HAP-1 (cell line): ENCODE measurements around the gene EHBP1L1.

ENCODE experiments used
- DNase-seq, 2 experiments: peaks; one replicate each; pipeline ENCODE4 v3.0.0-alpha.2; 2016 to 2020; ENCODE audit warnings: low spot score in 2 of 2
- H3K27me3 ChIP-seq: fragments of 250-450 bp; sonication (Bioruptor Pico); 2 replicates; pipeline ENCODE4 v1.5.1; 2020; ENCODE audit warnings: low read depth, mild to moderate bottlenecking, moderate library complexity
- H3K36me3 ChIP-seq: fragments of 250-450 bp; sonication (Bioruptor Pico); replicated peaks from 2 replicates; pipeline ENCODE4 v1.5.1; 2020; ENCODE audit warnings: mild to moderate bottlenecking
- H3K4me1 ChIP-seq: fragments of 250-450 bp; sonication (Bioruptor Pico); 2 replicates; pipeline ENCODE4 v1.5.1; 2020; ENCODE audit warnings: mild to moderate bottlenecking
- H3K4me3 ChIP-seq: fragments of 250-450 bp; sonication (Bioruptor Pico); 2 replicates; pipeline ENCODE4 v1.5.1; 2020; ENCODE audit warnings: mild to moderate bottlenecking, moderate library complexity
- H3K9me3 ChIP-seq: fragments of 250-450 bp; sonication (Bioruptor Pico); 2 replicates; pipeline ENCODE4 v1.5.1; 2020; ENCODE audit warnings: mild to moderate bottlenecking, moderate library complexity
- in situ Hi-C: fragments of 300-500 bp; cut with MboI; formaldehyde crosslinking; loops from 3 replicates; pipeline ENCODE4 v1.14.3; 2020; ENCODE audit warnings: low sequenced_read_pairs, inconsistent platforms, mixed read lengths

Gene EHBP1L1

GRCh38 chr11:65584723-65585171 is 8.9 kb downstream of the EHBP1L1 start:
- H3K36me3 ChIP-seq, result no peaks in the 10 kb centered on the region; the same call in none of the 2 replicates
- no peaks in the 10 kb centered on the region for H3K4me1 ChIP-seq
- H3K9me3 ChIP-seq, result no peaks in the 10 kb centered on the region
- H3K4me3 ChIP-seq, result no peak overlapping the region
- in situ Hi-C loops, result no loop called here
- DNase-seq, result no peak
- H3K27me3 ChIP-seq, result no peaks in the 10 kb centered on the region

GRCh38 chr11:65585396-65586246 is 9.8 kb downstream of the EHBP1L1 start:
- no peaks in the 10 kb centered on the region for H3K9me3 ChIP-seq
- H3K36me3 ChIP-seq, result no peaks in the 10 kb centered on the region; the same call in none of the 2 replicates
- H3K27me3 ChIP-seq, result no peaks in the 10 kb centered on the region
- in situ Hi-C loops, result no loop called here
- no peaks in the 10 kb centered on the region for H3K4me1 ChIP-seq
- no peak overlapping the region for H3K4me3 ChIP-seq
- DNase-seq, result no peak

- no peaks in the 10 kb centered on the region; the same call in 1 of the 2 replicates for H3K36me3 ChIP-seq
- no peak for DNase-seq
- H3K4me1 ChIP-seq, result no peaks in the 10 kb centered on the region
- no peaks in the 10 kb centered on the region for H3K9me3 ChIP-seq
- in situ Hi-C loops, result no loop called here
- no peak overlapping the region for H3K4me3 ChIP-seq
- no peaks in the 10 kb centered on the region for H3K27me3 ChIP-seq
Measured at GRCh38 chr11:65586247-65586630, 10.4 kb downstream of the EHBP1L1 start.

- Histone ChIP-seq H3K27me3 (no peaks in the 10 kb centered on the region), H3K9me3 (no peaks in the 10 kb centered on the region), H3K36me3 (no peaks in the 10 kb centered on the region; the same call in 1 of the 2 replicates), H3K4me3 (no peak overlapping the region), H3K4me1 (no peaks in the 10 kb centered on the region)
- no peak for DNase-seq
- in situ Hi-C loops, result no loop called here
Measured at GRCh38 chr11:65586676-65587075, 10.8 kb downstream of the EHBP1L1 start.

GRCh38 chr11:65588199-65589054 is 12.6 kb downstream of the EHBP1L1 start:
- peak; percentile 36 to 70 for DNase-seq
- Histone ChIP-seq H3K36me3 (no peaks in the 10 kb centered on the region; the same call in 1 of the 2 replicates), H3K4me3 (no peak overlapping the region)

GRCh38 chr11:65589444-65590239 is 13.8 kb downstream of the EHBP1L1 start:
- Histone ChIP-seq H3K36me3 (no peaks in the 10 kb centered on the region; the same call in 1 of the 2 replicates), H3K4me3 (no peak overlapping the region), H3K4me1 (no peaks in the 10 kb centered on the region), H3K27me3 (no peaks in the 10 kb centered on the region), H3K9me3 (no peaks in the 10 kb centered on the region)
- in situ Hi-C loops, result no loop called here
- no peak for DNase-seq

More at GRCh38 chr11:65588199-65589054, 12.6 kb downstream of the EHBP1L1 start:
- Histone ChIP-seq H3K4me1 (no peaks in the 10 kb centered on the region), H3K9me3 (no peaks in the 10 kb centered on the region), H3K27me3 (no peaks in the 10 kb centered on the region)
- in situ Hi-C loops, result no loop called here

GRCh38 chr11:65590240-65590738 is 14.4 kb downstream of the EHBP1L1 start:
- Histone ChIP-seq H3K4me3 (no peak overlapping the region), H3K9me3 (no peaks in the 10 kb centered on the region), H3K36me3 (no peaks in the 10 kb centered on the region; the same call in 1 of the 2 replicates), H3K4me1 (no peaks in the 10 kb centered on the region), H3K27me3 (no peaks in the 10 kb centered on the region)
- DNase-seq, result no peak
- in situ Hi-C loops, result no loop called here

- Histone ChIP-seq H3K36me3 (no peaks in the 10 kb centered on the region), H3K9me3 (no peaks in the 10 kb centered on the region), H3K27me3 (no peaks in the 10 kb centered on the region), H3K4me1 (no peaks in the 10 kb centered on the region), H3K4me3 (no peak overlapping the region)
- DNase-seq, result no peak
- in situ Hi-C loops, result no loop called here
Measured at GRCh38 chr11:65591939-65592857, 16.3 kb downstream of the EHBP1L1 start.

- H3K4me1 ChIP-seq, result no peaks in the 10 kb centered on the region
- no peaks in the 10 kb centered on the region for H3K27me3 ChIP-seq
- H3K4me3 ChIP-seq, result no peak overlapping the region
- H3K36me3 ChIP-seq, result peaks cover 4% of the 10 kb centered on the region
- in situ Hi-C loops, result no loop called here
- H3K9me3 ChIP-seq, result no peaks in the 10 kb centered on the region
- no peak for DNase-seq
Measured at GRCh38 chr11:65592858-65593517, 17.1 kb downstream of the EHBP1L1 start.

GRCh38 chr11:65593518-65594414 is 17.9 kb downstream of the EHBP1L1 start:
- in situ Hi-C loops, result no loop called here
- peak in 1 of 2 experiments; percentile 61 for DNase-seq
- Histone ChIP-seq H3K4me1 (no peaks in the 10 kb centered on the region), H3K36me3 (peaks cover 9% of the 10 kb centered on the region), H3K4me3 (no peak overlapping the region), H3K9me3 (no peaks in the 10 kb centered on the region), H3K27me3 (no peaks in the 10 kb centered on the region)

GRCh38 chr11:65595131-65595530 is 19.3 kb downstream of the EHBP1L1 start:
- DNase-seq, result no peak
- Histone ChIP-seq H3K4me1 (no peaks in the 10 kb centered on the region), H3K9me3 (no peaks in the 10 kb centered on the region), H3K36me3 (peaks cover 9% of the 10 kb centered on the region), H3K4me3 (no peak overlapping the region), H3K27me3 (no peaks in the 10 kb centered on the region)
- in situ Hi-C loops, result no loop called here
